Uterus (tissue), 2 donors: Measurements from ENCODE around the gene HSD3B7.

ENCODE experiments used
- POLR2A ChIP-seq, 2 donors: fragments of 450-650 bp; IDR thresholded peaks; one replicate each; pipeline ENCODE4 v1.6.1; 2016; ENCODE audit warnings: antibody characterized with exemption in 2 of 2, mild to moderate bottlenecking in 1 of 2, moderate library complexity in 1 of 2
- TF ChIP-seq, protein P1 (sequence below), 4 experiments: fragments of 200-600 bp in 2 of 4; fragments of 450-650 bp in 2 of 4; sonication (generic) in 2 of 4; IDR thresholded peaks; one replicate each; pipeline ENCODE4 v1.5.1; 2016 to 2019; ENCODE audit warnings: antibody characterized with exemption in 4 of 4, mild to moderate bottlenecking in 2 of 4, moderate library complexity in 1 of 4

DNA sequence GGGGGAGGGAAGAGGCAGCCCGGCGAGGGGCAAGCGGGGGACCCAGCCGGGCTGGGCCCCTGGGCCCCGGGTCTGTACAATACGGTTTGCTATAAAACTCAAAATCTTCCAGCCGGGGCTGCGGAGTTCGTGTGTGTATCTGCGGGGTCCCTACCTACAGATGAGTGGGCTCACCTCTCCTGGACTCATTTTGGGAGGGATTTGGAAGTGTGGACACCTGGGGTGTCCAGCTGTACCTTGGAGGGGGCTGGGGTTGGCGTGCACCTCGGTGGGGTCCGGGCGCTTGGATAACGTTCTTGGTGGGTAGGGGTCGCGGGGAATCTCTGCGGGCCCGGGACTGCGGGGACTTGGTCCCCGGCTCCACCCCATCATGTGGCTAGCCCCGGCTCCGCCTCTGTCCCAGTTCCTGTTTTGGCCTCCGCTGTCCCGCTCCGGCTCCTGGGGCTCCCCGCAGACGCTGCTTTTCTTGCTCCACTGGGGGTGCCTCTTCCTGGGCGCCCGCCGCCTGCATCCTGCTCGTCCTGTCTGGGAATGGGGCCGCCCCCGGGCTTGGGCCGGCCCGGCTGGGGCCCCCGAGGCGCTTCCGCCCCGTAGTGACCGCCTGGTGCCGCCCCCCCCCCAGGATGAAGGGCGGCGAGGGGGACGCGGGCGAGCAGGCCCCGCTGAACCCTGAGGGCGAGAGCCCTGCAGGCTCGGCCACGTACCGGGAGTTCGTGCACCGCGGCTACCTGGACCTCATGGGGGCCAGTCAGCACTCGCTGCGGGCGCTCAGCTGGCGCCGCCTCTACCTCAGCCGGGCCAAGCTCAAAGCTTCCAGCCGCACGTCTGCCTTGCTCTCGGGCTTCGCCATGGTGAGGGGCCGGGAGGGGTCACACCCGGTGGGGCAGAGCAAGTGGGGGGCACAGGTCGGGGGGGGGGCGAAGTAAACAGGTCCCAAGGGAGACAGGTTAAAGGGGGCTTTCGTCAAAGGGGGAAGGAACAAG, 36.0 kb upstream of the HSD3B7 start, which contains the start of gene ORAI3:
- TF ChIP-seq, protein P1, sequence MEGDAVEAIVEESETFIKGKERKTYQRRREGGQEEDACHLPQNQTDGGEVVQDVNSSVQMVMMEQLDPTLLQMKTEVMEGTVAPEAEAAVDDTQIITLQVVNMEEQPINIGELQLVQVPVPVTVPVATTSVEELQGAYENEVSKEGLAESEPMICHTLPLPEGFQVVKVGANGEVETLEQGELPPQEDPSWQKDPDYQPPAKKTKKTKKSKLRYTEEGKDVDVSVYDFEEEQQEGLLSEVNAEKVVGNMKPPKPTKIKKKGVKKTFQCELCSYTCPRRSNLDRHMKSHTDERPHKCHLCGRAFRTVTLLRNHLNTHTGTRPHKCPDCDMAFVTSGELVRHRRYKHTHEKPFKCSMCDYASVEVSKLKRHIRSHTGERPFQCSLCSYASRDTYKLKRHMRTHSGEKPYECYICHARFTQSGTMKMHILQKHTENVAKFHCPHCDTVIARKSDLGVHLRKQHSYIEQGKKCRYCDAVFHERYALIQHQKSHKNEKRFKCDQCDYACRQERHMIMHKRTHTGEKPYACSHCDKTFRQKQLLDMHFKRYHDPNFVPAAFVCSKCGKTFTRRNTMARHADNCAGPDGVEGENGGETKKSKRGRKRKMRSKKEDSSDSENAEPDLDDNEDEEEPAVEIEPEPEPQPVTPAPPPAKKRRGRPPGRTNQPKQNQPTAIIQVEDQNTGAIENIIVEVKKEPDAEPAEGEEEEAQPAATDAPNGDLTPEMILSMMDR (IDR thresholded peaks at IDR 0.05), result peak in 1 of 4 experiments; percentile 13
- TF ChIP-seq POLR2A (IDR thresholded peaks at IDR 0.05), result peak; percentile 33 to 58
